ENCODE measurements around the gene MIOS. TPM values are rescaled to one million over a fixed set of nuclear protein-coding genes. Genes with fewer than 3 reads are reported as not detected.

MIOS gene
- total RNA-seq, 1 donor from 2014 or later, result 25.3 TPM

- H3K36me3 ChIP-seq, result no peaks in the 10 kb centered on the region
- H3K4me1 ChIP-seq, result peaks cover 14% of the 10 kb centered on the region
- intact Hi-C loops (cut with micrococcal nuclease), result no loop called here
- H3K27me3 ChIP-seq (ENCODE audit: low read depth), result no peaks in the 10 kb centered on the region
- TF ChIP-seq CTCF (IDR thresholded peaks at IDR 0.05; ENCODE audit: borderline replicate concordance), result no peak
- DNase-seq, result no peak
- H3K4me3 ChIP-seq, result no peak overlapping the region
- H3K9me3 ChIP-seq (replicated peaks), result peaks cover 17% of the 10 kb centered on the region
- no peak overlapping the region for H3K27ac ChIP-seq (replicated peaks)
These were observed 3.9 kb upstream of the MIOS start for GRCh38 chr7:7562736-7563135.

- DNase-seq, result no peak
- H3K27me3 ChIP-seq (ENCODE audit: low read depth), result no peaks in the 10 kb centered on the region
- no peaks in the 10 kb centered on the region for H3K36me3 ChIP-seq
- no peak overlapping the region for H3K4me3 ChIP-seq
- no peak overlapping the region for H3K27ac ChIP-seq (replicated peaks)
- intact Hi-C loops (cut with micrococcal nuclease), result no loop called here
- H3K4me1 ChIP-seq, result peaks cover 19% of the 10 kb centered on the region
- H3K9me3 ChIP-seq (replicated peaks), result peaks cover 17% of the 10 kb centered on the region
- TF ChIP-seq CTCF (IDR thresholded peaks at IDR 0.05; ENCODE audit: borderline replicate concordance), result no peak
These were observed 3.4 kb upstream of the MIOS start for GRCh38 chr7:7563269-7563668.

- Histone ChIP-seq H3K4me3 (no peak overlapping the region), H3K27ac (replicated peaks) (no peak overlapping the region), H3K9me3 (replicated peaks) (peaks cover 13% of the 10 kb centered on the region), H3K27me3 (ENCODE audit: low read depth) (no peaks in the 10 kb centered on the region), H3K36me3 (no peaks in the 10 kb centered on the region), H3K4me1 (peaks cover 25% of the 10 kb centered on the region)
- no peak for TF ChIP-seq CTCF (IDR thresholded peaks at IDR 0.05; ENCODE audit: borderline replicate concordance)
- intact Hi-C loops (cut with micrococcal nuclease), result no loop called here
- DNase-seq, result no peak
These were observed 2.9 kb upstream of the MIOS start for GRCh38 chr7:7563813-7564212.

GRCh38 chr7:7564323-7564780 is 2.3 kb upstream of the MIOS start:
- H3K27me3 ChIP-seq (ENCODE audit: low read depth), result no peaks in the 10 kb centered on the region
- no peak for DNase-seq
- no peaks in the 10 kb centered on the region for H3K36me3 ChIP-seq
- no peak for TF ChIP-seq CTCF (IDR thresholded peaks at IDR 0.05; ENCODE audit: borderline replicate concordance)
- peaks cover 10% of the 10 kb centered on the region for H3K9me3 ChIP-seq (replicated peaks)
- peaks cover 30% of the 10 kb centered on the region for H3K4me1 ChIP-seq
- H3K4me3 ChIP-seq, result no peak overlapping the region
- intact Hi-C loops (cut with micrococcal nuclease), result no loop called here
- no peak overlapping the region for H3K27ac ChIP-seq (replicated peaks)

GRCh38 chr7:7565018-7565680 is 1.5 kb upstream of the MIOS start:
- no peak for DNase-seq
- intact Hi-C loops (cut with micrococcal nuclease), result no loop called here
- Histone ChIP-seq H3K9me3 (replicated peaks) (peaks cover 6% of the 10 kb centered on the region), H3K27me3 (ENCODE audit: low read depth) (no peaks in the 10 kb centered on the region), H3K4me3 (no peak overlapping the region), H3K36me3 (no peaks in the 10 kb centered on the region), H3K4me1 (peaks cover 36% of the 10 kb centered on the region), H3K27ac (replicated peaks) (no peak overlapping the region)
- TF ChIP-seq CTCF (IDR thresholded peaks at IDR 0.05; ENCODE audit: borderline replicate concordance), result no peak
